K562 (cell line): ENCODE measurements around the gene WASHC3. TPM values are rescaled to one million over a fixed set of nuclear protein-coding genes. Genes with fewer than 3 reads are reported as not detected.

Experiments used
- CREB5 ChIP-seq: fragments of 250-450 bp; sonication (Bioruptor Pico); IDR thresholded peaks from 2 replicates; pipeline ENCODE4 v1.5.0; 2020; ENCODE audit warnings: mild to moderate bottlenecking
- DIDO1 ChIP-seq: fragments of 450-650 bp; IDR thresholded peaks from 2 replicates; pipeline ENCODE4 v1.6.1; 2016; ENCODE audit warnings: low read depth, missing biosample characterization, missing genetic modification characterization
- ELF1 ChIP-seq: fragments of 200-800 bp; sonication (Bioruptor generic); IDR thresholded peaks from 2 replicates; pipeline ENCODE4 v1.6.1; 2016; ENCODE audit warnings: missing genetic modification characterization, missing compliant biosample characterization
- ELF2 ChIP-seq: fragments of 250-450 bp; sonication (Bioruptor Pico); IDR thresholded peaks from 2 replicates; pipeline ENCODE4 v1.5.0; 2021; ENCODE audit warnings: mild to moderate bottlenecking
- FOS ChIP-seq: IDR thresholded peaks from 3 replicates; pipeline ENCODE4 v1.6.1; 2011; ENCODE audit not compliant: insufficient read length; ENCODE audit errors: extremely low read depth
- HDAC2 ChIP-seq: fragments of 450-650 bp; IDR thresholded peaks from 2 replicates; pipeline ENCODE4 v1.6.1; 2016; ENCODE audit warnings: mild to moderate bottlenecking
- MBD2 ChIP-seq: sonication (generic); IDR thresholded peaks from 2 replicates; pipeline ENCODE4 v1.6.1; 2016; ENCODE audit warnings: low read depth, borderline replicate concordance
- MIER1 ChIP-seq: fragments of 450-650 bp; IDR thresholded peaks from 2 replicates; pipeline ENCODE4 v1.6.1; 2016; ENCODE audit warnings: antibody characterized with exemption, mild to moderate bottlenecking, low read depth
- MYBL2 ChIP-seq, 2 experiments: fragments of 450-650 bp in 1 of 2; sonication (generic) in 1 of 2; formaldehyde crosslinking in 1 of 2; IDR thresholded peaks; 2 replicates each; pipeline versions ENCODE4 v1.6.1 to v1.8.1; 2017 to 2022; ENCODE audit warnings: borderline replicate concordance in 1 of 2, inconsistent platforms in 1 of 2, low read depth in 1 of 2, mild to moderate bottlenecking in 1 of 2, missing genetic modification reagents in 1 of 2, moderate library complexity in 1 of 2
- NCOR1 ChIP-seq: fragments of 450-650 bp; IDR thresholded peaks from 2 replicates; pipeline ENCODE4 v1.6.1; 2016; ENCODE audit warnings: mild to moderate bottlenecking, moderate library complexity
- NR0B1 ChIP-seq: fragments of 450-650 bp; IDR thresholded peaks from one replicate; pipeline ENCODE4 v1.6.1; 2018; ENCODE audit warnings: mild to moderate bottlenecking, moderate library complexity; ENCODE audit not compliant: partially characterized antibody
- RHOXF2B ChIP-seq: fragments of 250-450 bp; sonication (Bioruptor Pico); conservative IDR thresholded peaks from 2 replicates; pipeline ENCODE4 v1.5.1; 2021
- TEAD1 ChIP-seq, 2 experiments: fragments of 450-650 bp in 1 of 2; sonication (generic) in 1 of 2; formaldehyde crosslinking; IDR thresholded peaks; 2 replicates each; pipeline versions ENCODE4 v1.4.0 to v1.8.0; 2020 to 2022; ENCODE audit warnings: mild to moderate bottlenecking in 2 of 2, missing genetic modification reagents in 1 of 2
- ZNF140 ChIP-seq: fragments of 250-450 bp; sonication (Bioruptor Pico); IDR thresholded peaks from 2 replicates; pipeline ENCODE4 v1.8.0; 2021; ENCODE audit warnings: moderate library complexity, mild to moderate bottlenecking, inconsistent platforms
- ZNF407 ChIP-seq: fragments of 450-650 bp; IDR thresholded peaks from 2 replicates; pipeline ENCODE4 v1.6.1; 2016; ENCODE audit warnings: low read depth
- ZNF764 ChIP-seq: fragments of 250-450 bp; sonication (Bioruptor Pico); IDR thresholded peaks from 2 replicates; pipeline ENCODE4 v1.4.0; 2020; ENCODE audit warnings: low read depth, mild to moderate bottlenecking, moderate library complexity
- ZNF780A ChIP-seq: fragments of 250-450 bp; sonication (Bioruptor Pico); IDR thresholded peaks from 2 replicates; pipeline ENCODE4 v1.5.0; 2021; ENCODE audit warnings: mild to moderate bottlenecking
- polyA plus RNA-seq, 8 experiments: library from polyadenylated mRNA; depleted of rRNA in 4 of 8; stranded (reverse) in 5 of 8; unstranded in 3 of 8; fragments of >200 nt; fragmentation: Nextera tagmentation in 2 of 8; fragmentation: Illumina TruSeq in 1 of 8; extraction: Ambion mirVana in 2 of 8; extraction: Trizol in 1 of 8; gene quantifications; 2 replicates each; pipeline versions ENCODE4 v1.2.1 to v1.2.3, GENCODE V29; 2011 to 2014; ENCODE audit warnings: inconsistent platforms in 1 of 8, missing spikeins in 1 of 8
- total RNA-seq, 7 experiments: library from RNA; depleted of rRNA in 6 of 7; stranded (reverse); fragments of >200 nt in 6 of 7; fragmentation: Illumina TruSeq in 2 of 7; extraction: Trizol in 2 of 7; gene quantifications; 2 replicates each; pipeline versions ENCODE4 v1.2.1 to v1.2.3, GENCODE V29; 2011 to 2021; ENCODE audit warnings: low replicate concordance in 1 of 7

The WASHC3 gene
- total and polyA plus RNA-seq, 9 of the 15 experiments (the other 6 are each of a cell fraction or from before 2014, with no cell fraction given), result 14.3 to 74.9 (median 35.1) TPM

- no peak for TF ChIP-seq ZNF407
- TF ChIP-seq MYBL2 (IDR thresholded peaks at IDR 0.05; ENCODE audit: low read depth), result no peak
- TF ChIP-seq MYBL2 (CRISPR knock-in tag; IDR thresholded peaks at IDR 0.05; ENCODE audit: borderline replicate concordance), result no peak
- peak; percentile 63 for TF ChIP-seq MBD2
- 0 out of 2 replicates have a peak, but pooled peaks have one; percentile 63 for TF ChIP-seq ELF2 (CRISPR knock-in tag)
- no peak for TF ChIP-seq FOS
- no peak for TF ChIP-seq ZNF764 (CRISPR knock-in tag)
- TF ChIP-seq ELF1 (tag), result peak; percentile 84
- TF ChIP-seq HDAC2, result no peak; the same call in 1 of the 2 replicates
- TF ChIP-seq NR0B1, result no peak
- no peak for TF ChIP-seq ZNF140
- no peak for TF ChIP-seq NCOR1
- TF ChIP-seq DIDO1 (tag), result peak; percentile 62; the same call in 1 of the 2 replicates
- TF ChIP-seq RHOXF2B (CRISPR knock-in tag), result no peak
- no peak for TF ChIP-seq TEAD1 (CRISPR knock-in tag; IDR thresholded peaks at IDR 0.05)
- no peak for TF ChIP-seq MIER1
- TF ChIP-seq CREB5, result no peak
- TF ChIP-seq ZNF780A (CRISPR knock-in tag), result no peak
Measured at GRCh38 chr12:102061560-102062418, at the start of gene WASHC3 (continued).
